Measurements from ENCODE around the gene MGAT4B. TPM values are rescaled to one million over a fixed set of nuclear protein-coding genes. Genes with fewer than 3 reads are reported as not detected.

The MGAT4B gene
- total RNA-seq, 6 experiments from 2014 or later = 151 to 259 (median 181) TPM

DNA sequence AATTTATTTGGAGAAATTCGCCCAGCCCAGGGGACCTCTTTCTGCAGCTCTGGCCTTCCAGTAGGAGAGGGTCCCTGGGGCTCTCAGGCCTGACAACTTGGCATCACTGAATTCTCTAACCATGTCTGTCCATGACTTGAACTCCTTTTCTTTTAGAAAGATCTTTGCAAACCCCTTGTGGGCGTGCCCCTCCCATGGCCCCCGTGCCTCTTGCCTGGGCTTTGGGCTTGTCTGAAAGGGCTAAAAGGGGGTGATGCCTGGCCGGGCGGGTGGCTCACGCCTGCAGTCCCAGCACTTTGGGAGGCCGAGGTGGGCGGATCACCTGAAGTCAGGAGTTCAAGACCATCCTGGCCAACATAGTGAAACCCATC is 10.8 kb upstream of the MGAT4B start:
- ATAC-seq (no peak), DNase-seq (no peak)
- 87% methylated on average over 4 of the region's 8 CpGs for WGBS (ENCODE audit: insufficient coverage, low coverage, low lambda C conversion rate, missing lambda C conversion rate)
- Histone ChIP-seq H3K36me3 (peaks cover 0 to 4% (median 0%) of the 10 kb centered on the region in 4 donors), H3K9me3 (no peaks in the 10 kb centered on the region), H3K27ac (peak overlapping the region; percentile 28 to 100 (median 30)), H3K27me3 (no peaks in the 10 kb centered on the region), H3K4me1 (peaks cover 0 to 46% (median 11%) of the 10 kb centered on the region in 4 donors), H3K4me3 (peak overlapping the region in 2 of 3 donors; percentile 44 to 57)
- intact Hi-C loops (cut with DNase I) = no loop called here
- TF ChIP-seq, protein P1, sequence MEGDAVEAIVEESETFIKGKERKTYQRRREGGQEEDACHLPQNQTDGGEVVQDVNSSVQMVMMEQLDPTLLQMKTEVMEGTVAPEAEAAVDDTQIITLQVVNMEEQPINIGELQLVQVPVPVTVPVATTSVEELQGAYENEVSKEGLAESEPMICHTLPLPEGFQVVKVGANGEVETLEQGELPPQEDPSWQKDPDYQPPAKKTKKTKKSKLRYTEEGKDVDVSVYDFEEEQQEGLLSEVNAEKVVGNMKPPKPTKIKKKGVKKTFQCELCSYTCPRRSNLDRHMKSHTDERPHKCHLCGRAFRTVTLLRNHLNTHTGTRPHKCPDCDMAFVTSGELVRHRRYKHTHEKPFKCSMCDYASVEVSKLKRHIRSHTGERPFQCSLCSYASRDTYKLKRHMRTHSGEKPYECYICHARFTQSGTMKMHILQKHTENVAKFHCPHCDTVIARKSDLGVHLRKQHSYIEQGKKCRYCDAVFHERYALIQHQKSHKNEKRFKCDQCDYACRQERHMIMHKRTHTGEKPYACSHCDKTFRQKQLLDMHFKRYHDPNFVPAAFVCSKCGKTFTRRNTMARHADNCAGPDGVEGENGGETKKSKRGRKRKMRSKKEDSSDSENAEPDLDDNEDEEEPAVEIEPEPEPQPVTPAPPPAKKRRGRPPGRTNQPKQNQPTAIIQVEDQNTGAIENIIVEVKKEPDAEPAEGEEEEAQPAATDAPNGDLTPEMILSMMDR (IDR thresholded peaks at IDR 0.05) = no peak
- TF ChIP-seq POLR2A (IDR thresholded peaks at IDR 0.05) = no peak

- Histone ChIP-seq H3K27me3 (no peaks in the 10 kb centered on the region), H3K9me3 (no peaks in the 10 kb centered on the region), H3K4me3 (peak overlapping the region; percentile 40 to 57 (median 44)), H3K36me3 (no peaks in the 10 kb centered on the region), H3K27ac (peak overlapping the region; percentile 28 to 49 (median 30)), H3K4me1 (peaks cover 0 to 41% (median 9%) of the 10 kb centered on the region in 4 donors)
- TF ChIP-seq, protein P1 (IDR thresholded peaks at IDR 0.05) = no peak
- peak; percentile 11 for TF ChIP-seq POLR2A (IDR thresholded peaks at IDR 0.05)
- no peak for ATAC-seq
- DNase-seq = no peak
- intact Hi-C loops (cut with DNase I) = no loop called here
- 5% methylated on average over 6 of the region's 72 CpGs for WGBS (ENCODE audit: insufficient coverage, low coverage, low lambda C conversion rate, missing lambda C conversion rate)
Measured at GRCh38 chr5:179816796-179817469, 10.3 kb upstream of the MGAT4B start.

- H3K9me3 ChIP-seq = no peaks in the 10 kb centered on the region
- intact Hi-C loops (cut with DNase I) = no loop called here
- DNase-seq (no peak), ATAC-seq (no peak)
- no peak overlapping the region for H3K27ac ChIP-seq
- no peaks in the 10 kb centered on the region for H3K27me3 ChIP-seq
- H3K4me3 ChIP-seq = peak overlapping the region; percentile 40 to 57 (median 44)
- WGBS (ENCODE audit: insufficient coverage, low coverage, low lambda C conversion rate, missing lambda C conversion rate) = 49% methylated on average over 7 of the region's 23 CpGs
- peaks cover 0 to 39% (median 9%) of the 10 kb centered on the region in 4 donors for H3K4me1 ChIP-seq
- no peaks in the 10 kb centered on the region for H3K36me3 ChIP-seq
- TF ChIP-seq, protein P1 (IDR thresholded peaks at IDR 0.05) = no peak
- TF ChIP-seq POLR2A (IDR thresholded peaks at IDR 0.05) = no peak
Measured at GRCh38 chr5:179816401-179816795, 9.7 kb upstream of the MGAT4B start.

- H3K4me1 ChIP-seq = peaks cover 0 to 39% (median 9%) of the 10 kb centered on the region in 4 donors
- no peaks in the 10 kb centered on the region for H3K36me3 ChIP-seq
- H3K4me3 ChIP-seq = no peak overlapping the region
- 90% methylated on average over 13 of the region's 21 CpGs for WGBS (ENCODE audit: insufficient coverage, low coverage, low lambda C conversion rate, missing lambda C conversion rate)
- intact Hi-C loops (cut with DNase I) = no loop called here
- TF ChIP-seq, protein P1 (IDR thresholded peaks at IDR 0.05) = no peak
- no peak for TF ChIP-seq POLR2A (IDR thresholded peaks at IDR 0.05)
- H3K9me3 ChIP-seq = no peaks in the 10 kb centered on the region
- DNase-seq = peak in 1 of 3 donors; percentile 44
- H3K27ac ChIP-seq = no peak overlapping the region
- no peaks in the 10 kb centered on the region for H3K27me3 ChIP-seq
- ATAC-seq = no peak
Measured at GRCh38 chr5:179815491-179816249, 9.0 kb upstream of the MGAT4B start.
